Lower leg skin (tissue), 4 donors: Measurements from ENCODE around the gene PRLR. TPM values are rescaled to one million over a fixed set of nuclear protein-coding genes. Genes with fewer than 3 reads are reported as not detected.

Source experiments
- DNase-seq, 2 donors: peaks; one replicate each; pipeline ENCODE4 v3.0.0-alpha.2; 2019; ENCODE audit warnings: low spot score in 2 of 2
- H3K4me3 ChIP-seq: fragments of 200-600 bp; sonication (generic); 2 replicates; pipeline ENCODE4 v1.5.1; 2017; ENCODE audit warnings: mild to moderate bottlenecking, low read depth; ENCODE audit not compliant: poor library complexity, severe bottlenecking
- POLR2A ChIP-seq, 2 donors: fragments of 450-650 bp; IDR thresholded peaks; one replicate each; pipeline ENCODE4 v1.6.1; 2016 to 2017; ENCODE audit warnings: antibody characterized with exemption in 2 of 2, mild to moderate bottlenecking in 1 of 2, moderate library complexity in 1 of 2
- WGBS, 2 donors: methylation state at CpG; one replicate each; pipeline ENCODE4 v1.1.5; 2018; 5-methylcytosine and 5-hydroxymethylcytosine counted together
- intact Hi-C: fragments of 100-400 bp; cut with DNase I; formaldehyde crosslinking; loops from one replicate; pipeline ENCODE4 v1.15.0; 2023; ENCODE audit warnings: low total_unique reads
- total RNA-seq, 4 donors: library from RNA; depleted of rRNA; stranded (reverse); fragments of >200 nt; gene quantifications; one replicate each; pipeline ENCODE4 v1.1.0, GENCODE V29; 2016
- TF ChIP-seq, protein P1 (sequence below), 3 donors: fragments of 450-650 bp; IDR thresholded peaks; one replicate each; pipeline ENCODE4 v1.5.1; 2016; ENCODE audit warnings: antibody characterized with exemption in 3 of 3, mild to moderate bottlenecking in 3 of 3, moderate library complexity in 2 of 3

The PRLR gene
- total RNA-seq, 4 donors from 2014 or later: 6.1 to 11.4 (median 8.1) TPM

DNA sequence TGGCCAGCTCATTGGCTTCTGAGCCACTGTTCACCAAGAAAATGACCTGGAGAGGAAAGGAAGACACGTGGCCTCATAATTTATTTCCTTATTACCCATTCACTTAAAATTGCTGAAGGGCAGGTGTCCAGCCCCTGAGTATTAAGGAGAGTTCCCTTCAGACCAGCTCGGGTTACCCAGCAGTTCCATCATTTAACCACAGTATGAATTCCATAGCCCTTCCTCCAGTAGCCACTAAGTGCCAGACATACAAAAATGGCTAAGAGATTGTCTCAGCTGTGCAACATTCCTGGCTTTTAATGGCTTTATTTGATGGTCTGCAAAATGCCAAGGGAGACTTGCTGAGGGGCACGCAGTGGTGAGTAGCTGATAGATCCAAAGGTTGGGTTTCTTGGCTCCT, 195.0 kb downstream of the PRLR start:
- TF ChIP-seq, protein P1, sequence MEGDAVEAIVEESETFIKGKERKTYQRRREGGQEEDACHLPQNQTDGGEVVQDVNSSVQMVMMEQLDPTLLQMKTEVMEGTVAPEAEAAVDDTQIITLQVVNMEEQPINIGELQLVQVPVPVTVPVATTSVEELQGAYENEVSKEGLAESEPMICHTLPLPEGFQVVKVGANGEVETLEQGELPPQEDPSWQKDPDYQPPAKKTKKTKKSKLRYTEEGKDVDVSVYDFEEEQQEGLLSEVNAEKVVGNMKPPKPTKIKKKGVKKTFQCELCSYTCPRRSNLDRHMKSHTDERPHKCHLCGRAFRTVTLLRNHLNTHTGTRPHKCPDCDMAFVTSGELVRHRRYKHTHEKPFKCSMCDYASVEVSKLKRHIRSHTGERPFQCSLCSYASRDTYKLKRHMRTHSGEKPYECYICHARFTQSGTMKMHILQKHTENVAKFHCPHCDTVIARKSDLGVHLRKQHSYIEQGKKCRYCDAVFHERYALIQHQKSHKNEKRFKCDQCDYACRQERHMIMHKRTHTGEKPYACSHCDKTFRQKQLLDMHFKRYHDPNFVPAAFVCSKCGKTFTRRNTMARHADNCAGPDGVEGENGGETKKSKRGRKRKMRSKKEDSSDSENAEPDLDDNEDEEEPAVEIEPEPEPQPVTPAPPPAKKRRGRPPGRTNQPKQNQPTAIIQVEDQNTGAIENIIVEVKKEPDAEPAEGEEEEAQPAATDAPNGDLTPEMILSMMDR (IDR thresholded peaks at IDR 0.05): no peak
- TF ChIP-seq POLR2A (IDR thresholded peaks at IDR 0.05): no peak
- H3K4me3 ChIP-seq: no peak overlapping the region
- WGBS, 2 donors: 63 to 67% methylated on average over 3 of the region's 3 CpGs
- intact Hi-C loops: no loop called here
- DNase-seq: no peak

- 49 to 57% methylated on average over 6 of the region's 6 CpGs for WGBS, 2 donors
- DNase-seq: no peak
- TF ChIP-seq, protein P1 (IDR thresholded peaks at IDR 0.05): no peak
- H3K4me3 ChIP-seq: no peak overlapping the region
- intact Hi-C loops: no loop called here
Observed at GRCh38 chr5:35032356-35032755, 197.9 kb downstream of the PRLR start.

- TF ChIP-seq POLR2A (IDR thresholded peaks at IDR 0.05): no peak
- TF ChIP-seq, protein P1 (IDR thresholded peaks at IDR 0.05): no peak
- intact Hi-C loops: no loop called here
- no peak overlapping the region for H3K4me3 ChIP-seq
- no peak for DNase-seq
- 53 to 65% methylated on average over 5 of the region's 5 CpGs for WGBS, 2 donors
Observed at GRCh38 chr5:35031276-35031675, 199.0 kb downstream of the PRLR start.

DNA sequence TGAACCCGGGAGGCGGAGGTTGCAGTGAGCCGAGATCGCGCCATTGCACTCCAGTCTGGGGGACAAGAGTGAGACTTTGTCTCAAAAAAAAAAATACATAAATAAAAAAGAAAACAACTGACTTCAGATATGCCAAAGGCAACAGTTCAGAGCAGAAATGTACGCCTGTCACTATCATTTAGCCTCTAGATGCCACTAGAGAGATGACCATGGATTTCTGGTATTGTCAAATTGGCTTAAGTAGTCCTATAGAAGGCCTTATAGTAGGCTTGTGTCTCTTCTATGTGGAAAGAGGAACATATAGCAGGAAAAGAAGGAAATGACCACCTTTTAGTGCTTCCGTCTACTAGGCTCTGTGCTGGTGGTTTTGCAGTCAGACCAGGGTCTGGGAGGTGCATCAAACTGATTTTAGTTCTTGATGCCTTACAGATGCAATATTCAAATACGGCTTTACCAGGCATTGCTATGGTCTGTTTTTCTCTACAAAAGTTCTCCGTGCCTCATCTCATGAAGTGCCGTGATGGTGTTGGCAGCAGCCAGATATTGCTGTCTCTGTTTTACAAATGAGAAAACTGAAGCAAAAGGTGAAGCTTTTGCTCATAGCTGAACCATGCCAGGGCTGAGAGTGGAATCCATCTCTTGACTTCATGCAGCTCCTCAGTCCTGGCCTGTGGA, 199.7 kb downstream of the PRLR start:
- DNase-seq: no peak
- intact Hi-C loops: no loop called here
- no peak overlapping the region for H3K4me3 ChIP-seq
- TF ChIP-seq, protein P1 (IDR thresholded peaks at IDR 0.05): no peak
- no peak for TF ChIP-seq POLR2A (IDR thresholded peaks at IDR 0.05)
- WGBS, 2 donors: 73 to 87% methylated on average over 10 of the region's 10 CpGs

DNA sequence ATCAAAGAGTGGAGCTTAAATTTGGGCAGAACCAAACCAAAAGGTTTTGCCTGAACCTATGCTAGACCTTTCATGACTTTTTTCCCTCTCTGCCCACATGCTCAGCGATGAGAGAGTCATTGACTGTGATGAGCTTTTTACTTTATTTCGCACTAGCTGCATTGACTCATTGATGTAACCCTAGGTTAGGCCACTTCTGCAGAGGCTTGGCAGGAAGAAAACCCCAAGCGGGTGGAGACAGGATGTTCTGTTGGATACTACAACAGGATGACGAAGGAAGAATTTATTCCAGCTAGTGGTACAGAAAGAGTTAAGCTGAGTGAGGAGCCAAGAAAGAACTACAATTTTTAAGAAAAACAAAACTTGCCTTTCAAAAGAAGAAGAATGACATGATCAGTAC, 201.0 kb downstream of the PRLR start:
- no peak for DNase-seq
- TF ChIP-seq POLR2A (IDR thresholded peaks at IDR 0.05): no peak
- TF ChIP-seq, protein P1 (IDR thresholded peaks at IDR 0.05): no peak
- intact Hi-C loops: no loop called here
- 58 to 70% methylated on average over 4 of the region's 4 CpGs for WGBS, 2 donors
- H3K4me3 ChIP-seq: no peak overlapping the region

DNA sequence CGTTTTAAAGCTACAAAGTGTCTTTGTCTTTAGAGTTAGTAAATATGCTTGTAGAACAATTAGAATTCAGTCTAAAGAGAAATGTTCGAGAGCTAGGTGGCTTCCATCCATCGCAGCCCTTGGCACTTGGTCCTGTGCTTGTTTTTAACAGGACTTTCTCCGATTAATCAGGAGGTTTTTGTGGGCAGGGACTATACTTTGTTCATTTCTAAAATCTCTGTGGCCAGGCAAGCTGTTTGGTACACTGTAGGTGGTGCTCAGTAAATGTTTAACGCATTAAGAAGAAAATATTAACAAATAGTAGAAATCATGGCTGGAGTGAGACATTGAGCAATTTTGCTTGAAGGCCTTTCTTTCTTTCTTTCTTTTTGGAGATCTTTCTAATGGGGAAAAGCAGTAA, 203.3 kb downstream of the PRLR start:
- H3K4me3 ChIP-seq: no peak overlapping the region
- TF ChIP-seq, protein P1 (IDR thresholded peaks at IDR 0.05): no peak
- TF ChIP-seq POLR2A (IDR thresholded peaks at IDR 0.05): no peak
- WGBS, 2 donors: 61 to 68% methylated on average over 5 of the region's 5 CpGs
- intact Hi-C loops: no loop called here
- DNase-seq: no peak
